HFFc6 (cell line): ENCODE data around the gene AMD1. TPM values are rescaled to one million over a fixed set of nuclear protein-coding genes. Genes with fewer than 3 reads are reported as not detected.
"Not testable (repeated sequence)": the region's sequence is repeated elsewhere in the genome, so short reads cannot be mapped to it uniquely, and the experiment has no call there.

Experiments
- DNase-seq: peaks from one replicate; pipeline ENCODE4 v3.0.0-alpha.2; 2018
- H3K27ac Mint-ChIP-seq: 2 replicates; pipeline ENCODE4 v1.8.0; 2020; ENCODE audit warnings: mild to moderate bottlenecking, mixed read lengths
- H3K27me3 Mint-ChIP-seq: 2 replicates; pipeline ENCODE4 v1.8.0; 2021; ENCODE audit warnings: mild to moderate bottlenecking, moderate library complexity, mixed read lengths; ENCODE audit not compliant: insufficient read depth
- H3K36me3 Mint-ChIP-seq: 2 replicates; pipeline ENCODE4 v1.8.0; 2021; ENCODE audit warnings: low read depth, mixed read lengths
- H3K4me1 Mint-ChIP-seq: 2 replicates; pipeline ENCODE4 v1.8.0; 2020; ENCODE audit warnings: low read depth, mixed read lengths
- H3K4me3 Mint-ChIP-seq: 2 replicates; pipeline ENCODE4 v1.8.0; 2020; ENCODE audit warnings: mild to moderate bottlenecking, moderate library complexity, mixed read lengths
- H3K9me3 Mint-ChIP-seq: 2 replicates; pipeline ENCODE4 v1.8.0; 2020; ENCODE audit warnings: mild to moderate bottlenecking, mixed read lengths
- CTCF ChIP-seq: fragments of 200-600 bp; sonication (generic); IDR thresholded peaks from 2 replicates; pipeline ENCODE4 v1.5.0; 2021; ENCODE audit warnings: antibody characterized with exemption, mild to moderate bottlenecking
- total RNA-seq, 6 experiments: library from RNA; stranded (reverse); fragmentation: NEBNext Ultra II Directional; extraction: Animal tissue kit (Norgen Biotek cat#: 25700); gene quantifications; 2 replicates in 1 of 6; 3 replicates in 5 of 6; pipeline ENCODE4 v1.2.3, GENCODE V29; 2021

AMD1 gene
- total RNA-seq, 6 experiments from 2014 or later, result 86.4 to 119 (median 109) TPM

GRCh38 chr6:110897433-110897832 is 22.8 kb downstream of the AMD1 start:
- no peak overlapping the region for H3K4me3 Mint-ChIP-seq
- no peak overlapping the region for H3K27ac Mint-ChIP-seq
- peaks cover 13% of the 10 kb centered on the region for H3K9me3 Mint-ChIP-seq
- TF ChIP-seq CTCF, result no peak
- no peak for DNase-seq
- H3K36me3 Mint-ChIP-seq, result peaks cover 79% of the 10 kb centered on the region
- peaks cover 6% of the 10 kb centered on the region; the same call in 1 of the 2 replicates for H3K4me1 Mint-ChIP-seq
- H3K27me3 Mint-ChIP-seq, result peaks cover 4% of the 10 kb centered on the region

- Mint-ChIP-seq H3K9me3 (peaks cover 17% of the 10 kb centered on the region), H3K27me3 (peaks cover 4% of the 10 kb centered on the region), H3K4me3 (no peak overlapping the region), H3K4me1 (peaks cover 6% of the 10 kb centered on the region; the same call in 1 of the 2 replicates), H3K36me3 (peaks cover 80% of the 10 kb centered on the region), H3K27ac (peak overlapping the region; percentile 19; the same call in 1 of the 2 replicates)
- no peak for DNase-seq
- TF ChIP-seq CTCF, result no peak
These were observed 23.5 kb downstream of the AMD1 start for GRCh38 chr6:110898111-110898510.

- Mint-ChIP-seq H3K27ac (peak overlapping the region; percentile 18; the same call in 1 of the 2 replicates), H3K4me1 (peaks cover 6% of the 10 kb centered on the region; the same call in 1 of the 2 replicates), H3K9me3 (peaks cover 37% of the 10 kb centered on the region), H3K27me3 (peaks cover 8% of the 10 kb centered on the region), H3K36me3 (peaks cover 84% of the 10 kb centered on the region), H3K4me3 (no peak overlapping the region)
- TF ChIP-seq CTCF, result no peak
- DNase-seq, result no peak
These were observed 25.5 kb downstream of the AMD1 start for GRCh38 chr6:110900028-110900598.

GRCh38 chr6:110901601-110902000 is 27.0 kb downstream of the AMD1 start:
- not testable (repeated sequence) for H3K4me1 Mint-ChIP-seq, DNase-seq, H3K27ac Mint-ChIP-seq, H3K4me3 Mint-ChIP-seq
- peaks cover 52% of the 10 kb centered on the region for H3K9me3 Mint-ChIP-seq
- H3K36me3 Mint-ChIP-seq, result peaks cover 81% of the 10 kb centered on the region
- peaks cover 12% of the 10 kb centered on the region for H3K27me3 Mint-ChIP-seq

- peaks cover 82% of the 10 kb centered on the region for H3K36me3 Mint-ChIP-seq
- H3K4me1 Mint-ChIP-seq, result peaks cover 4% of the 10 kb centered on the region; the same call in 1 of the 2 replicates
- TF ChIP-seq CTCF, result no peak
- peaks cover 57% of the 10 kb centered on the region for H3K9me3 Mint-ChIP-seq
- no peak overlapping the region for H3K27ac Mint-ChIP-seq
- peaks cover 11% of the 10 kb centered on the region for H3K27me3 Mint-ChIP-seq
- no peak overlapping the region for H3K4me3 Mint-ChIP-seq
- DNase-seq, result no peak
These were observed 27.5 kb downstream of the AMD1 start for GRCh38 chr6:110902091-110902490.

- H3K27ac Mint-ChIP-seq, H3K4me1 Mint-ChIP-seq, H3K4me3 Mint-ChIP-seq, DNase-seq: not testable (repeated sequence)
- Mint-ChIP-seq H3K36me3 (peaks cover 70% of the 10 kb centered on the region), H3K9me3 (peaks cover 85% of the 10 kb centered on the region), H3K27me3 (peaks cover 12% of the 10 kb centered on the region)
These were observed 31.7 kb downstream of the AMD1 start for GRCh38 chr6:110906273-110906672.
